Stimulated activated CD8-positive, alpha-beta memory T cell treated with anti-CD3 and anti-CD28 coated beads, Interleukin-12 subunit alpha, Interleukin-12 subunit beta, amount 100 ng/mL, for 1 hour (primary cell): Measurements from ENCODE around the gene ARPP19.
"Not testable (repeated sequence)": the region's sequence is repeated elsewhere in the genome, so short reads cannot be mapped to it uniquely, and the experiment has no call there.

Experiments
- DNase-seq: peaks from one replicate; pipeline ENCODE4 v3.0.0-alpha.2; 2020; ENCODE audit warnings: low read depth

ARPP19 gene

DNA sequence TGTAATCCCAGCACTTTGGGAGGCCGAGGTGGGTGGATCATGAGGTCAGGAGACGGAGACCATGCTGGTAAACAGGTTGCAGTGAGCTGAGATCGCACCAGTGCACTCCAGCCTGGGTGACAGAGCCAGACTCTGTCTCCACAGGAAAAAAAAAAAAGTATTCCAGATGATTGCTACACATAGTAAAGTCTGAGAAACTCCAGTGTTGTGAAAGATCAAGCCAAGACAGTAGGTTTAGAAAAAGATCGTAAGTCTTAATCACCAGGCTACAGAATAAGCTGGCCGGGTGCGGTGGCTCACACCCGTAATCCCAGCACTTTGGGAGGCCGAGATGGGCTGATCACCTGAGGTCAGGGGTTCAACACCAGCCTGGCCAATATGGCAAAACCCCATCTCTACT lies 56.0 kb downstream of the ARPP19 start:
- not testable (repeated sequence) for DNase-seq

DNA sequence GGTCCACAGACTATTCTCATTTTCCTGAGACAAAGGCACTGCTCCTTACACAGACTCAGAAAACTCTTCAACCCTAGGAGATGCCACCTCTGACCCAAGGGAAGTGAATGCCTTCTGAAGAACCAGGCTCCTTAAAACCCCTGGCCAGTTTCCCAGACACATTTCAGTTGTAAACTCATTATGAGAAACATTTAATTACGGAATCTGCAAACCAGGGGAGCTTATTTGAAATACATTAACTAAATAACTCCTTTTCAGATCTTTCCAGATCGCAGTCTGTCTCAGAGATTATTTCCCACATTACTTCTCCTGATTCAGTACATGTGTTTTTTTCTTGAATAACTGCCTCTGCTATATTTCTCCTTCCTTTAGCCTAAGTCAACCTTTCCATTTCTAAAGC lies 57.7 kb downstream of the ARPP19 start:
- DNase-seq = no peak

DNA sequence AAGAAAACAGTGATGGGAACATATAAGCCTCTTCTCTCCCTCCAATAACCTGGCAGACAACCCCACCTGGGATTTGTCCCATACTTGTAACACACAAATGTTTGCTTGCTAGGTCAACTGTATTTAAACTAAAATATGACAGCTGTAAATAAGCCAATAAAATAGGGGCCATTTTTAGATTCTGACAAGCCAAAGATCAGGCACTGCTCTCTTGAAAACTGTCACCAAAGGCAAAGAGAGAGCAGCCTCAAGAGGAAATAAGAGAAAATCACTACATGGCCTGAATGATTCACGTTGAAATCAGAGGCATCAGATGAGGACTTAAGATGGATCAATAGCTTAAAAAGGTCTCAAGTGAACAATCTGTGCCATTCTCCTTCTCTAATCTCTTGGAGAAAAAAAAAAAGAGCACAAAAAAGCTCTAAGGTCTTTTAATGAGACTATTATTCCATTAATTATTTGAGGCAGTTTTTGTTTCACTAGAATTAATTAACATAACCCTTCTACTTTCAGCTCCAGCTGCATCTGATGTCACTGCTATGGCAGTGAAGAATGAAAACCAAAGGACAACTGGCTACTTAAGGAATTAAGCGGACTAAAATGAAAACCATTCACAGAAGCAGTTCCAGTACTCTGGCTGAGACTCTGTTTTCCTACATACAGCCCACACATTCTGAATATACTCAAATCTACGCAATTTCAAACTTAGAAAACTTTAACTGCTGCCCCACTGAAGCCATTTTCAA lies 59.2 kb downstream of the ARPP19 start:
- DNase-seq = no peak

DNA sequence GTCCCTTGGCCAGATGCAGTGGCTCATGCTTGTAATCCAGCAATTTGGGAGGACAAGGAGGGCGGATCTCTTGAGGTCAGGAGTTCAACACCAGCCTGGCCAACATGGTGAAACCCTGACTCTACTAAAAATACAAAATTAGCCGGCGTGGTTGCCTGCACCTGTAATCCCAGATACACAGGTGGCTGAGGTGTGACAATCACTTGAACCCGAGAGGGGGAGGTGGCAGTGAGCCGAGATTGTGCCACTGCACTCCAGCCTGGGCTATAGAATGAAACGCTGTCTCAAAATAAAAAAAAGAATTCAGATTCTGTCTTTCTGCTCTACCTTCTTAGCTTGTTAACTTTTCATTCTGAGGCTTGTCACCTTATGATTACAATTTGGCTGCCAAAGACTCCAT lies 62.3 kb downstream of the ARPP19 start:
- DNase-seq = no peak

DNA sequence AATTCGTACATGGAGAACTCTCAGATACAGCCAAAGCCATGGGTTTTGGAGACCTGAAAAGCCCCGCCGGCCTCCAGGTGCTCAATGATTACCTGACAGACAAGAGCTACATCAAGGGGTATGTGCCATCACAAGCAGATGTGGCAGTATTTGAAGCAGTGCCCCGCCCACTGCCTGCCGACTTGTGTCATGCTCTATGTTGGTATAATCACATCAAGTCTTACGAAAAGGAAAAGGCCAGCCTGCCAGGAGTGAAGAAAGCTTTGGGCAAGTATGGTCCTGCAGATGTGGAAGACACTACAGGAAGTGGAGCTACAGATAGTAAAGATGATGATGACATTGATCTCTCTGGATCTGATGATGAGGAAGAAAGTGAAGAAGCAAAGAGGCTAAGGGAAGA lies 63.7 kb downstream of the ARPP19 start:
- no peak for DNase-seq

DNA sequence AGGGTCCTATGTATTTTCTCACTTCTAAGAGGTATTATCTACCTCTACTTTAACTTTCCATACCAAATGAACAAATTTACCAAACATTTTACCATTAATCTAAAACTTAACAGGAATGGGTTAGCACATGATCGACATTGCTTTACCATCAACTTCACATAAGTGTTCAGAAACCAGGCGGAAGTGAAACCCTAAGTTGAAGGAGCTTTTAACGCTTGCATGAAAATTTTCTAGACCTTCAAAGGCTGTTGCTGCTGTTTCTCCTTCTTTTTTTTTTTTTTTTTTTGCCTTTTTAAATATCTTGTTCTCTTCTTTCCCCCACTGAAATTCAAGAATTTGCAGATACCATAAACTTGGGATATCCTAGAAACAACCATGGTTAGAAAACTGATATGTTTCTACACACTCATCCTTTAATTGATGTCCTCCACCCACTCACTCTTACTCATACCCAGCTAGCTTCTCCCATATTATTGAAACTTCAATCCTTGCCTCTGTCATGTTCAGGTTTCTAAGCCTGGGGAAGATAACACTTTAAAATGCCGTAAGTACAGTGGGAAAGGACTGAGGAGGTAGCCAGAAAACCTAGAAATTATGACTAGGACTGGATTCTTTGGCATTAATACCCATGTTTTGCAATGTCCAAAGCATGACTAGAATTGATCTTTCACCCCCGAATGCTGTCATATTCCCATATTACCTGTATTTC lies 64.9 kb downstream of the ARPP19 start:
- no peak for DNase-seq

DNA sequence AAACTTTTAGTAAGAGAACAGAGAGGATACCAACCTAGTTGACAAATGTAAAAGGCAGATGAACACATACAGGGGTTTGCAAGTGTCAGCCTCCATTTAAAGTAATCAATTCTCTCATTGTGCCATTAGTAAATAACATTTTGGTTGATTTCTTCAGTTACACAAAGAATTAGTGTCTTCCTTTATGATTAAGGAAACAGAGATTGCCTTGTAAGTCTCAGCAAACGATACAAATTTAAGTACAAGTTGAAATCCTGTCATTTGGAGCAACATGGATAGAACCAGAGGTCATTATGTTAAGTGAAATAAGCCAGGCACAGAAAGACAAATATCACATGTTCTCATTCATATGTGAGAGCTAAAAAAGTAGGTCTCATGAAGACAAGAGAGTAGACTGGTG lies 66.2 kb downstream of the ARPP19 start:
- no peak for DNase-seq

DNA sequence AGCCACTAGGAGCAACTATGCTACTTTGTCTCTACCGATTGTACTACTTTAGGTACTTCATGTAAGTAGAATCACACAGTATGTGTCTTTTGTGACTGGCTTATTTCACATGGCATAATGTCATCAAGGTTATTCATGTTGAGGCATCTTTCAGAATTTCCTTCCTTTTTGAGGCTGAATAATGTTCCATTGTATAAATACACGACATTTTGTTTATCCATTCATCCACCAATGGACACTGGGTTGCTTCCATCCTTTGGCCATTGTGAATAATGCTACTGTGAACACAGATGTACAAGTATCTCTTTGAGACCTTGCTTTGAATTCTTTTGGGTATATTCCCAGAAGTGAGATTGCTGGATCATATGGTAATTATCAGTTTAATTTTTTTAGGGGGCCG lies 69.3 kb downstream of the ARPP19 start:
- DNase-seq = no peak

DNA sequence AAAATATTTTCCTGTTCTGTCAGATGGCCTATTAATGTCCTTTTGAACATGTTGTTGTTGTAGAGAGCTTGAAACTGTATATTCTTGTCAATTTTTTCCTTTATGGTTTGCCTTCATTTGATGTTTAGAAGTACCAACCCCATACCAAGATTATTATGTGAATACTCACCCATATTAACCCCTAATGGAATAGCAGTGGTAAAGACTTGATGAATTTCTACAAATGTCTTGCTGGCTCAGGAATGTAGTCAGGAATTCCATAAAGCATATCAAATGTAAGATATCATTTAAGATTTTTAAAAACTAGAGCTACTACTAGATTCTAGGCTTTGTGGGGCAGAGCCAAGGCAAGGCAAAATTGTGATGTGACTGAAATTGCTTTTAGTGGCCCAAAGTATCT lies 70.1 kb downstream of the ARPP19 start:
- DNase-seq = no peak
